GM23338 (cell line): ENCODE results near the gene GNPDA1. TPM values are rescaled to one million over a fixed set of nuclear protein-coding genes. Genes with fewer than 3 reads are reported as not detected.

ENCODE experiments used
- ATAC-seq: fragments of 200-7000 bp; cut with Tn5 transposase; 3 replicates; pipeline ENCODE4 v1.9.1; 2020
- DNase-seq: peaks from one replicate; pipeline ENCODE4 v3.0.0-alpha.2; 2015; ENCODE audit warnings: low spot score
- H2AFZ ChIP-seq: fragments of 200-600 bp; sonication (generic); 2 replicates; pipeline ENCODE4 v1.8.0; 2016; ENCODE audit warnings: antibody characterized with exemption, mild to moderate bottlenecking, moderate library complexity
- H3F3A ChIP-seq: fragments of 200-600 bp; sonication (generic); replicated peaks from 2 replicates; pipeline ENCODE4 v1.8.0; 2017; ENCODE audit warnings: antibody characterized with exemption, mixed run types, low read depth
- H3K27ac ChIP-seq: fragments of 200-600 bp; sonication (generic); 2 replicates; pipeline ENCODE4 v1.6.1; 2016; ENCODE audit warnings: low read depth
- H3K27me3 ChIP-seq: fragments of 200-600 bp; sonication (generic); 2 replicates; pipeline ENCODE4 v1.8.0; 2016; ENCODE audit warnings: mild to moderate bottlenecking, mixed run types, moderate library complexity; ENCODE audit not compliant: insufficient read depth
- H3K36me3 ChIP-seq: fragments of 200-600 bp; sonication (generic); 2 replicates; pipeline ENCODE4 v1.8.0; 2016; ENCODE audit warnings: mild to moderate bottlenecking; ENCODE audit not compliant: insufficient read depth
- H3K4me1 ChIP-seq: fragments of 200-600 bp; sonication (generic); 2 replicates; pipeline ENCODE4 v1.8.0; 2016; ENCODE audit warnings: mild to moderate bottlenecking, moderate library complexity; ENCODE audit not compliant: insufficient read depth
- H3K4me2 ChIP-seq: fragments of 200-600 bp; sonication (generic); 2 replicates; pipeline ENCODE4 v1.7.1; 2017; ENCODE audit warnings: mixed run types
- H3K4me3 ChIP-seq: fragments of 200-600 bp; sonication (generic); 2 replicates; pipeline ENCODE4 v1.6.1; 2016; ENCODE audit warnings: mixed run types
- H3K79me2 ChIP-seq: fragments of 200-600 bp; sonication (generic); replicated peaks from 2 replicates; pipeline ENCODE4 v1.8.0; 2017; ENCODE audit warnings: mild to moderate bottlenecking; ENCODE audit not compliant: insufficient read depth
- H3K9me2 ChIP-seq: fragments of 200-600 bp; sonication (generic); 2 replicates; pipeline ENCODE4 v1.8.0; 2017; ENCODE audit not compliant: insufficient read depth
- H4K20me1 ChIP-seq: fragments of 200-600 bp; sonication (generic); replicated peaks from 2 replicates; pipeline ENCODE4 v1.8.0; 2017; ENCODE audit warnings: mild to moderate bottlenecking; ENCODE audit not compliant: insufficient read depth
- H3K27ac Mint-ChIP-seq: 2 replicates; pipeline ENCODE4 v1.8.0; 2020; ENCODE audit warnings: inconsistent platforms, mild to moderate bottlenecking, moderate library complexity, mixed read lengths
- H3K27me3 Mint-ChIP-seq: 3 replicates; pipeline ENCODE4 v1.8.0; 2022; ENCODE audit warnings: low read depth, mild to moderate bottlenecking, moderate library complexity, mixed read lengths, inconsistent platforms; ENCODE audit not compliant: insufficient read depth, poor library complexity
- H3K36me3 Mint-ChIP-seq: 3 replicates; pipeline ENCODE4 v1.8.0; 2021; ENCODE audit warnings: low read depth, mild to moderate bottlenecking, inconsistent platforms, moderate library complexity, mixed read lengths
- H3K4me1 Mint-ChIP-seq: 3 replicates; pipeline ENCODE4 v1.8.0; 2020; ENCODE audit warnings: mild to moderate bottlenecking, inconsistent platforms, mixed read lengths
- H3K4me3 Mint-ChIP-seq: 3 replicates; pipeline ENCODE4 v1.8.0; 2021; ENCODE audit warnings: moderate library complexity, mild to moderate bottlenecking, inconsistent platforms, mixed read lengths
- H3K9me3 Mint-ChIP-seq: 3 replicates; pipeline ENCODE4 v1.8.0; 2020; ENCODE audit warnings: moderate library complexity, mild to moderate bottlenecking, inconsistent platforms, mixed read lengths
- CREB1 ChIP-seq: fragments of 250-450 bp; sonication (Bioruptor Pico); IDR thresholded peaks from 2 replicates; pipeline ENCODE4 v1.5.0; 2020; ENCODE audit warnings: low read depth, mild to moderate bottlenecking, moderate library complexity
- ETS1 ChIP-seq: IDR thresholded peaks from 2 replicates; pipeline ENCODE4 v1.6.1; 2016; ENCODE audit warnings: antibody characterized with exemption
- EZH2 ChIP-seq: fragments of 200-600 bp; sonication (generic); IDR thresholded peaks from one replicate; pipeline ENCODE4 v1.8.0; 2017; ENCODE audit warnings: antibody characterized with exemption, mild to moderate bottlenecking, low read depth; ENCODE audit not compliant: unreplicated experiment
- EZH2phosphoT487 ChIP-seq: fragments of 200-600 bp; sonication (generic); IDR thresholded peaks from one replicate; pipeline ENCODE4 v1.8.1; 2018; ENCODE audit warnings: antibody characterized with exemption; ENCODE audit not compliant: unreplicated experiment
- JUNB ChIP-seq: IDR thresholded peaks from one replicate; pipeline ENCODE4 v1.6.1; 2016; ENCODE audit warnings: antibody characterized with exemption; ENCODE audit not compliant: unreplicated experiment
- NANOG ChIP-seq: IDR thresholded peaks from 2 replicates; pipeline ENCODE4 v1.6.1; 2016; ENCODE audit warnings: antibody characterized with exemption, borderline replicate concordance
- POLR2AphosphoS5 ChIP-seq: IDR thresholded peaks from 2 replicates; pipeline ENCODE4 v1.6.1; 2016; ENCODE audit warnings: antibody characterized with exemption, low read depth
- STAT1 ChIP-seq: IDR thresholded peaks from one replicate; pipeline ENCODE4 v1.6.1; 2016; ENCODE audit warnings: antibody characterized with exemption; ENCODE audit not compliant: unreplicated experiment
- ZNF114 ChIP-seq: fragments of 250-450 bp; sonication (Bioruptor Pico); IDR thresholded peaks from 2 replicates; pipeline ENCODE4 v1.5.0; 2020; ENCODE audit warnings: mild to moderate bottlenecking, moderate library complexity
- ZNF331 ChIP-seq: fragments of 250-450 bp; sonication (Bioruptor Pico); IDR thresholded peaks from 2 replicates; pipeline ENCODE4 v1.5.0; 2020; ENCODE audit warnings: low read depth, mild to moderate bottlenecking, moderate library complexity
- ZNF462 ChIP-seq: fragments of 250-450 bp; sonication (Bioruptor Pico); IDR thresholded peaks from 2 replicates; pipeline ENCODE4 v1.5.0; 2020; ENCODE audit warnings: mild to moderate bottlenecking, moderate library complexity
- polyA plus RNA-seq: library from polyadenylated mRNA; unstranded; fragments of >200 nt; fragmentation: Nextera tagmentation; extraction: Ambion mirVana; gene quantifications from 2 replicates; pipeline ENCODE4 v1.2.1, GENCODE V29; 2016
- total RNA-seq: library from RNA; depleted of rRNA; stranded (reverse); fragments of >200 nt; shearing (Covaris generic); gene quantifications from 2 replicates; pipeline ENCODE4 v1.2.3, GENCODE V29; 2014
- TF ChIP-seq, protein P1 (sequence below), 2 experiments: fragments of 200-600 bp in 1 of 2; sonication (generic) in 1 of 2; conservative IDR thresholded peaks; 2 replicates each; pipeline versions ENCODE4 v1.5.1 to v1.6.1; 2016 to 2017; ENCODE audit warnings: antibody characterized with exemption in 2 of 2, low read depth in 2 of 2, mild to moderate bottlenecking in 2 of 2, moderate library complexity in 1 of 2
- TF ChIP-seq, protein P2 (sequence below): IDR thresholded peaks from one replicate; pipeline ENCODE4 v1.6.1; 2018; ENCODE audit warnings: antibody characterized with exemption; ENCODE audit not compliant: unreplicated experiment

GNPDA1 gene
- total and polyA plus RNA-seq, 2 experiments from 2014 or later, result 47.6 to 117 TPM

DNA sequence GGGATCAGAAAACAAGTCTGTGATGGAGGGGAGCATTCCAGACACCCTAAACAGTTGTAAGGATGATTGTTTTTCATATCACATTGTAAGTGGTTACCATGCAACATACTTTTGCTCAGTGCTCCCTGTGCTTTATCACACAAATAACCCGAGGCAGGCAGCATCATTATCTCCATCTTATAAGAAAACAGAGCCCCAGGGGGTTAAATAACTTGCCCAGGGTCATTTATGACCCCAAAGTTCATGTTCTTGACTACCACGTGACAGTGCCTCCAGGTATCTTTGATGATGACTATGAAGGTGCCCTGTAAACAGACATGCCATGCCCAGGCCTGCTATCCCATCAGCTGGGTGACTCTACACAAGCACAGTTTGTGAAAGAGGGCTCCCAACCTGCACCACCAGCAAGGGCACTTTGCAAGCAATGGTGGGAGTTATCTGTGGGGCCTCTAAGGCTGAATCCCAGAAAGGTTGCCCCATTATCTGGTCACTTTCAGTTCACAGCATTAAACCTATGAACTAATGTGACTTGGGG lies 9.5 kb downstream of the GNPDA1 start:
- DNase-seq (no peak), ATAC-seq (no peak)
- Histone ChIP-seq H4K20me1 (no peaks in the 10 kb centered on the region), H3K9me2 (no peaks in the 10 kb centered on the region), H3K27ac (no peak overlapping the region), H3K79me2 (no peaks in the 10 kb centered on the region), H2AFZ (no peak overlapping the region), H3K36me3 (peaks cover 56% of the 10 kb centered on the region), H3K4me3 (no peak overlapping the region), H3K4me1 (no peaks in the 10 kb centered on the region), H3K27me3 (no peaks in the 10 kb centered on the region), H3F3A (no peaks in the 10 kb centered on the region), H3K4me2 (no peak overlapping the region)
- H3K9me3 Mint-ChIP-seq, result peaks cover 13% of the 10 kb centered on the region; the same call in 2 of the 3 replicates
- H3K27me3 Mint-ChIP-seq, result peaks cover 10% of the 10 kb centered on the region
- no peak overlapping the region for H3K4me3 Mint-ChIP-seq
- H3K4me1 Mint-ChIP-seq, result no peaks in the 10 kb centered on the region
- H3K36me3 Mint-ChIP-seq, result peaks cover 70% of the 10 kb centered on the region
- TF ChIP-seq ZNF114 (CRISPR knock-in tag) (no peak), ZNF462 (CRISPR knock-in tag) (no peak), STAT1 (no peak), NANOG (no peak), EZH2phosphoT487 (no peak), JUNB (no peak), ETS1 (no peak), EZH2 (no peak), CREB1 (no peak), POLR2AphosphoS5 (no peak), ZNF331 (no peak)
- TF ChIP-seq, protein P1, sequence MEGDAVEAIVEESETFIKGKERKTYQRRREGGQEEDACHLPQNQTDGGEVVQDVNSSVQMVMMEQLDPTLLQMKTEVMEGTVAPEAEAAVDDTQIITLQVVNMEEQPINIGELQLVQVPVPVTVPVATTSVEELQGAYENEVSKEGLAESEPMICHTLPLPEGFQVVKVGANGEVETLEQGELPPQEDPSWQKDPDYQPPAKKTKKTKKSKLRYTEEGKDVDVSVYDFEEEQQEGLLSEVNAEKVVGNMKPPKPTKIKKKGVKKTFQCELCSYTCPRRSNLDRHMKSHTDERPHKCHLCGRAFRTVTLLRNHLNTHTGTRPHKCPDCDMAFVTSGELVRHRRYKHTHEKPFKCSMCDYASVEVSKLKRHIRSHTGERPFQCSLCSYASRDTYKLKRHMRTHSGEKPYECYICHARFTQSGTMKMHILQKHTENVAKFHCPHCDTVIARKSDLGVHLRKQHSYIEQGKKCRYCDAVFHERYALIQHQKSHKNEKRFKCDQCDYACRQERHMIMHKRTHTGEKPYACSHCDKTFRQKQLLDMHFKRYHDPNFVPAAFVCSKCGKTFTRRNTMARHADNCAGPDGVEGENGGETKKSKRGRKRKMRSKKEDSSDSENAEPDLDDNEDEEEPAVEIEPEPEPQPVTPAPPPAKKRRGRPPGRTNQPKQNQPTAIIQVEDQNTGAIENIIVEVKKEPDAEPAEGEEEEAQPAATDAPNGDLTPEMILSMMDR (conservative IDR thresholded peaks at IDR 0.05; ENCODE audit: low read depth in 2 of 2), result no peak
- TF ChIP-seq, protein P2, sequence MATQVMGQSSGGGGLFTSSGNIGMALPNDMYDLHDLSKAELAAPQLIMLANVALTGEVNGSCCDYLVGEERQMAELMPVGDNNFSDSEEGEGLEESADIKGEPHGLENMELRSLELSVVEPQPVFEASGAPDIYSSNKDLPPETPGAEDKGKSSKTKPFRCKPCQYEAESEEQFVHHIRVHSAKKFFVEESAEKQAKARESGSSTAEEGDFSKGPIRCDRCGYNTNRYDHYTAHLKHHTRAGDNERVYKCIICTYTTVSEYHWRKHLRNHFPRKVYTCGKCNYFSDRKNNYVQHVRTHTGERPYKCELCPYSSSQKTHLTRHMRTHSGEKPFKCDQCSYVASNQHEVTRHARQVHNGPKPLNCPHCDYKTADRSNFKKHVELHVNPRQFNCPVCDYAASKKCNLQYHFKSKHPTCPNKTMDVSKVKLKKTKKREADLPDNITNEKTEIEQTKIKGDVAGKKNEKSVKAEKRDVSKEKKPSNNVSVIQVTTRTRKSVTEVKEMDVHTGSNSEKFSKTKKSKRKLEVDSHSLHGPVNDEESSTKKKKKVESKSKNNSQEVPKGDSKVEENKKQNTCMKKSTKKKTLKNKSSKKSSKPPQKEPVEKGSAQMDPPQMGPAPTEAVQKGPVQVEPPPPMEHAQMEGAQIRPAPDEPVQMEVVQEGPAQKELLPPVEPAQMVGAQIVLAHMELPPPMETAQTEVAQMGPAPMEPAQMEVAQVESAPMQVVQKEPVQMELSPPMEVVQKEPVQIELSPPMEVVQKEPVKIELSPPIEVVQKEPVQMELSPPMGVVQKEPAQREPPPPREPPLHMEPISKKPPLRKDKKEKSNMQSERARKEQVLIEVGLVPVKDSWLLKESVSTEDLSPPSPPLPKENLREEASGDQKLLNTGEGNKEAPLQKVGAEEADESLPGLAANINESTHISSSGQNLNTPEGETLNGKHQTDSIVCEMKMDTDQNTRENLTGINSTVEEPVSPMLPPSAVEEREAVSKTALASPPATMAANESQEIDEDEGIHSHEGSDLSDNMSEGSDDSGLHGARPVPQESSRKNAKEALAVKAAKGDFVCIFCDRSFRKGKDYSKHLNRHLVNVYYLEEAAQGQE, result no peak
- H3K27ac Mint-ChIP-seq, result no peak overlapping the region
